K562 (cell line): ENCODE results near the gene CTBP2. TPM values are rescaled to one million over a fixed set of nuclear protein-coding genes. Genes with fewer than 3 reads are reported as not detected.

Experiments
- ATAC-seq: fragments of 200-7000 bp; cut with Tn5 transposase; 3 replicates; pipeline ENCODE4 v1.9.1; 2020; ENCODE audit warnings: moderate library complexity
- BruUV-seq: library from RNA; stranded (reverse); fragments of 400-500 nt; replicated peaks from 2 replicates; lab custom pipeline; 2021; lab: Mats Ljungman, UMichigan
- CTCF ChIA-PET: fragments of 300-600 bp; formaldehyde crosslinking; extraction: SDS; loops from one replicate; lab custom pipeline; 2021; ENCODE audit warnings: low intra/inter-chr PET ratio; lab: Yijun Ruan, JAX
- POLR2A ChIA-PET: fragments of 300-600, 350-650 bp; sonication (Branson Sonifier 250); formaldehyde crosslinking; extraction: SDS; loops from one replicate; lab custom pipeline; 2021; ENCODE audit warnings: antibody characterized with exemption, inconsistent platforms; lab: Yijun Ruan, JAX
- DNase-seq, 4 experiments: peaks; one replicate each; pipeline versions ENCODE4 v3.0.0 to v3.0.0-alpha.2; 2011 to 2018; ENCODE audit warnings: low spot score in 3 of 4, mixed read lengths in 3 of 4; ENCODE audit errors: extremely low read depth in 1 of 4
- FAIRE-seq: peaks from 2 replicates; lab custom pipeline; 2011; peaks lifted over from hg19 to GRCh38; lab: Jason Lieb, UNC
- H2AFZ ChIP-seq: 2 replicates; pipeline ENCODE4 v1.6.0; 2011; ENCODE audit warnings: low read depth, low read length, control low read depth, inconsistent platforms
- H3K27ac ChIP-seq: fragments of 200-600 bp; 3 replicates; pipeline ENCODE4 v1.8.0; 2011; ENCODE audit warnings: low read depth, mild to moderate bottlenecking, control low read depth, inconsistent platforms, low read length, moderate library complexity, mixed read lengths; ENCODE audit errors: extremely low read depth
- H3K27me3 ChIP-seq, 2 experiments: fragments of 300-600 bp in 1 of 2; 2 replicates in 1 of 2; 3 replicates in 1 of 2; pipeline versions ENCODE4 v1.6.0 to v1.8.0; 2011; ENCODE audit warnings: inconsistent platforms in 2 of 2, low read length in 2 of 2, mild to moderate bottlenecking in 1 of 2, mixed read lengths in 1 of 2, moderate library complexity in 1 of 2; ENCODE audit not compliant: control insufficient read depth in 2 of 2, insufficient read depth in 2 of 2
- H3K36me3 ChIP-seq: fragments of 300-600 bp; 3 replicates; pipeline ENCODE4 v1.8.0; 2011; ENCODE audit warnings: mild to moderate bottlenecking, low read length, inconsistent platforms; ENCODE audit not compliant: control insufficient read depth, insufficient read depth
- H3K4me1 ChIP-seq, 2 experiments: fragments of 200-600 bp in 1 of 2; replicated peaks in 1 of 2; 2 replicates in 1 of 2; 3 replicates in 1 of 2; pipeline versions ENCODE4 v1.5.1 to v1.8.0; 2011; ENCODE audit warnings: inconsistent platforms in 2 of 2, low read length in 2 of 2, mild to moderate bottlenecking in 1 of 2, mixed read lengths in 1 of 2, moderate library complexity in 1 of 2; ENCODE audit not compliant: control insufficient read depth in 2 of 2, insufficient read depth in 2 of 2
- H3K4me2 ChIP-seq: 2 replicates; pipeline ENCODE4 v1.6.1; 2011; ENCODE audit warnings: low read length, control low read depth, inconsistent platforms, mixed read lengths; ENCODE audit not compliant: insufficient read depth
- H3K4me3 ChIP-seq: fragments of 200-600 bp; sonication (generic), shearing (Covaris generic); 2 replicates; pipeline ENCODE4 v1.5.1; 2016; ENCODE audit warnings: control low read depth, inconsistent platforms
- H3K79me2 ChIP-seq: fragments of 200-600 bp; 3 replicates; pipeline ENCODE4 v1.8.0; 2011; ENCODE audit warnings: low read length, inconsistent platforms; ENCODE audit not compliant: control insufficient read depth, insufficient read depth
- H3K9ac ChIP-seq, 2 experiments: 2 replicates each; pipeline versions ENCODE4 v1.6.0 to v1.6.1; 2011; ENCODE audit warnings: low read depth in 2 of 2, low read length in 2 of 2, control low read depth in 1 of 2, inconsistent platforms in 1 of 2, mild to moderate bottlenecking in 1 of 2, mixed read lengths in 1 of 2; ENCODE audit not compliant: insufficient read depth in 1 of 2
- H3K9me1 ChIP-seq: one replicate; pipeline ENCODE4 v1.6.0; 2011; ENCODE audit warnings: inconsistent platforms, mild to moderate bottlenecking, low read length, moderate library complexity; ENCODE audit not compliant: control insufficient read depth, insufficient read depth
- H3K9me3 ChIP-seq: replicated peaks from 2 replicates; pipeline ENCODE4 v1.5.1; 2011; ENCODE audit warnings: low read depth, low read length, inconsistent platforms; ENCODE audit not compliant: control insufficient read depth, insufficient read depth
- H4K20me1 ChIP-seq: replicated peaks from 2 replicates; pipeline ENCODE4 v1.6.1; 2011; ENCODE audit warnings: low read length, inconsistent platforms, mixed read lengths; ENCODE audit not compliant: control insufficient read depth, insufficient read depth
- KDM2B ChIP-seq: fragments of 250-450 bp; sonication (Bioruptor Pico); IDR thresholded peaks from 2 replicates; pipeline ENCODE4 v1.8.0; 2021; ENCODE audit warnings: mild to moderate bottlenecking, moderate library complexity
- POLR2G ChIP-seq: fragments of 200-400 bp; formaldehyde crosslinking; IDR thresholded peaks from 2 replicates; pipeline ENCODE4 v1.6.1; 2017; ENCODE audit warnings: low read depth, mild to moderate bottlenecking, antibody characterized with exemption, low read length, moderate library complexity
- RBM22 ChIP-seq: fragments of 200-400 bp; formaldehyde crosslinking; IDR thresholded peaks from 2 replicates; pipeline ENCODE4 v1.6.1; 2018; ENCODE audit warnings: low read length, low read depth; ENCODE audit not compliant: poor library complexity, severe bottlenecking
- WGBS: fragments of 100-300 bp; shearing (Covaris generic); methylation state at CpG from one replicate; pipeline ENCODE4 v1.1.6; 2016; ENCODE audit warnings: low coverage, mixed read lengths; ENCODE audit not compliant: insufficient coverage; ENCODE audit errors: missing lambda C conversion rate; 5-methylcytosine and 5-hydroxymethylcytosine counted together
- in situ Hi-C: fragments of 300-500 bp; cut with MboI; formaldehyde crosslinking; loops from 4 replicates; pipeline ENCODE4 v1.15.0; 2018; ENCODE audit warnings: inconsistent platforms, mixed read lengths
- intact Hi-C: fragments of 100-400 bp; cut with micrococcal nuclease; formaldehyde crosslinking; loops from 2 replicates; pipeline ENCODE4 v1.14.2; 2022
- polyA plus RNA-seq, 8 experiments: library from polyadenylated mRNA; depleted of rRNA in 4 of 8; stranded (reverse) in 5 of 8; unstranded in 3 of 8; fragments of >200 nt; fragmentation: Nextera tagmentation in 2 of 8; fragmentation: Illumina TruSeq in 1 of 8; extraction: Ambion mirVana in 2 of 8; extraction: Trizol in 1 of 8; gene quantifications; 2 replicates each; pipeline versions ENCODE4 v1.2.1 to v1.2.3, GENCODE V29; 2011 to 2014; ENCODE audit warnings: inconsistent platforms in 1 of 8, missing spikeins in 1 of 8
- total RNA-seq, 7 experiments: library from RNA; depleted of rRNA in 6 of 7; stranded (reverse); fragments of >200 nt in 6 of 7; fragmentation: Illumina TruSeq in 2 of 7; extraction: Trizol in 2 of 7; gene quantifications; 2 replicates each; pipeline versions ENCODE4 v1.2.1 to v1.2.3, GENCODE V29; 2011 to 2021; ENCODE audit warnings: low replicate concordance in 1 of 7
- TF ChIP-seq, protein P1 (sequence below): sonication (generic); formaldehyde crosslinking; IDR thresholded peaks from 2 replicates; pipeline ENCODE4 v1.8.0; 2022; ENCODE audit warnings: mild to moderate bottlenecking, missing genetic modification reagents

CTBP2 gene
- total and polyA plus RNA-seq, 9 of the 15 experiments (the other 6 are each of a cell fraction or from before 2014, with no cell fraction given), result 1.3 to 8.8 (median 5.1) TPM

DNA sequence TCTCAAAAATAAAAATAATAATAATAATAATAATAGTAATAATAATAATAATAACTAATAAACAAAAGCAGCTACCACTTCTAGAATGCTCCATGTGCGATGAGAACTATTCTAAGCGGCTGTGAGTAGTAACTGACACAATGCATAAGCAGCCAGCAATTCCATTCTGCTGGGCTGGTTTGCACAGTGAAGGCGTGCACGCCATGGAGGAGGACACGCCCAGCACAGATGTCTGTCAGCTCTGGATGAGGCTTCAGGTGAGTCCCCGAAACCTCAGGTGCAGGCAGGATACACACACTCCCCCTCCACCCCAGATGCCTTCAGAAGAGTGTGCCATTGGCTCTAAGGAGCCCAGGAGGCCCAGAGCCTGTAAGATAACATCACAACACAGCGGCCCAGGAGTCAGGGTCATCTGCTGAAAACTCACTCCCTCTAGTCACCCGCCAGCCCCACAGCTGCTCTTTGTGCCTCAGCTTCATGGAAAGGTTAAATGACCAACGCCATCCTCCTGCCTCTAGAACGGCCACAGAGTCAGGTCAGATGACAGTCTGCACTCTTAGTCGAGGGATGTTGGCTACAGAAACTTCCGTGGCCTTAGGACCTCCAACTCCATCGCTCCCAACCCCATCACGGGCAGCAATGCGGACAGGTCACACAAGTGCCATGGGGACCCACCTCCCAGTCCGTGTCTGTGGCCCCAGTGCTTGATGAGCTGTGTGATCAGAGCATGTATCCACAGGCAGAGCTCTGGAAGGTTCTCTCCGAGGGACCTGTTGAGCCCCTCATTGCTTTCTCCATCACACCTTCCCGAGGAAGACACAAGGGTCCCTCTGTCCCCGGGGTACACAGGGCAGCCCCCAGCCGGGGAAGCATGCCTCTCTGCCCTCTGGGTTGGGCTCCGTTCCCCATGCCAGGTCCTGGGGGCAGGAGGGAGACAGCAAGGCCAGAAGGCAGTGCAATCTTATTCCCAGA is 103.9 kb downstream of the CTBP2 start:
- ATAC-seq (no peak; the same call in 2 of the 3 replicates), FAIRE-seq (no peak), DNase-seq (peak in 3 of 4 experiments; percentile 4 to 8 (median 6))
- POLR2A ChIA-PET, result no interaction called here
- Histone ChIP-seq H3K9me3 (no peaks in the 10 kb centered on the region), H4K20me1 (peaks cover 25% of the 10 kb centered on the region), H3K79me2 (peaks cover 76% of the 10 kb centered on the region), H2AFZ (no peak overlapping the region), H3K27ac (no peak overlapping the region), H3K4me2 (no peak overlapping the region), H3K9me1 (peaks cover 8% of the 10 kb centered on the region), H3K4me3 (no peak overlapping the region), H3K36me3 (peaks cover 20% of the 10 kb centered on the region; the same call in 2 of the 3 replicates), H3K9ac (0 out of 4 replicates have a peak overlapping the region, but pooled peaks of 1 of the 2 experiments have one; percentile 17), H3K4me1 (peaks cover 22 to 34% of the 10 kb centered on the region in 2 experiments), H3K27me3 (no peaks in the 10 kb centered on the region)
- intact Hi-C loops, result no loop called here
- TF ChIP-seq KDM2B (CRISPR knock-in tag), result no peak
- TF ChIP-seq POLR2G, result 0 out of 2 replicates have a peak, but pooled peaks have one; percentile 14
- TF ChIP-seq RBM22, result no peak
- TF ChIP-seq, protein P1, sequence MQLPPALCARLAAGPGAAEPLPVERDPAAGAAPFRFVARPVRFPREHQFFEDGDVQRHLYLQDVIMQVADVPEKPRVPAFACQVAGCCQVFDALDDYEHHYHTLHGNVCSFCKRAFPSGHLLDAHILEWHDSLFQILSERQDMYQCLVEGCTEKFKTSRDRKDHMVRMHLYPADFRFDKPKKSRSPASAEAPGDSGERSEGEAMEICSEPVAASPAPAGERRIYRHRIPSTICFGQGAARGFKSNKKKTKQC (CRISPR knock-in tag), result no peak
- 88% methylated on average over 13 of the region's 21 CpGs for WGBS
- no TSS peak for BruUV-seq
- CTCF ChIA-PET, result no interaction called here
- in situ Hi-C loops, result no loop called here
